CD14-positive monocyte (primary cell): ENCODE results near the gene SEMA4G. TPM values are rescaled to one million over a fixed set of nuclear protein-coding genes. Genes with fewer than 3 reads are reported as not detected.

Experiments used
- DNase-seq, 3 donors: peaks; one replicate each; pipeline ENCODE4 v3.0.0-alpha.2; 2011 to 2022
- H2AFZ ChIP-seq: 2 replicates; pipeline ENCODE4 v1.6.0; 2012; ENCODE audit warnings: mild to moderate bottlenecking, low read depth, low read length, inconsistent platforms; ENCODE audit not compliant: insufficient read depth, poor library complexity, severe bottlenecking
- H3K27ac ChIP-seq, 2 donors: 1 replicate in 1 of 2; 2 replicates in 1 of 2; pipeline ENCODE4 v1.5.1; 2012 to 2013; ENCODE audit warnings: low read length in 2 of 2, control low read depth in 1 of 2, inconsistent platforms in 1 of 2, low read depth in 1 of 2, mild to moderate bottlenecking in 1 of 2
- H3K27me3 ChIP-seq, 2 donors: one replicate each; pipeline versions ENCODE4 v1.6.0 to v1.6.1; 2011 to 2013; ENCODE audit warnings: low read length in 2 of 2; ENCODE audit not compliant: control insufficient read depth in 2 of 2, insufficient read depth in 2 of 2
- H3K36me3 ChIP-seq, 2 donors: replicated peaks in 1 of 2; 1 replicate in 1 of 2; 2 replicates in 1 of 2; pipeline versions ENCODE4 v1.5.1 to v1.6.1; 2012 to 2013; ENCODE audit warnings: low read length in 2 of 2, control low read depth in 1 of 2, inconsistent platforms in 1 of 2, mild to moderate bottlenecking in 1 of 2; ENCODE audit not compliant: insufficient read depth in 2 of 2, control insufficient read depth in 1 of 2
- H3K4me1 ChIP-seq, 2 donors: 1 replicate in 1 of 2; 2 replicates in 1 of 2; pipeline versions ENCODE4 v1.5.1 to v1.6.1; 2012 to 2013; ENCODE audit warnings: low read length in 2 of 2, control low read depth in 1 of 2, inconsistent platforms in 1 of 2, mild to moderate bottlenecking in 1 of 2, moderate library complexity in 1 of 2; ENCODE audit not compliant: insufficient read depth in 2 of 2, control insufficient read depth in 1 of 2
- H3K4me2 ChIP-seq: replicated peaks from 2 replicates; pipeline ENCODE3; 2012; ENCODE audit warnings: low read length, moderate library complexity, mild to moderate bottlenecking; ENCODE audit not compliant: poor library complexity, severe bottlenecking; ENCODE audit errors: extremely low read depth
- H3K4me3 ChIP-seq, 3 experiments: fragments of 200-600 bp in 1 of 3; sonication (generic) in 1 of 3; replicated peaks in 1 of 3; 1 replicate in 2 of 3; 2 replicates in 1 of 3; pipeline ENCODE4 v1.5.1; 2011 to 2013; ENCODE audit warnings: low read length in 3 of 3, mild to moderate bottlenecking in 3 of 3, control low read depth in 2 of 3, low read depth in 2 of 3, inconsistent platforms in 1 of 3, moderate library complexity in 1 of 3
- H3K79me2 ChIP-seq: 2 replicates; pipeline ENCODE4 v1.6.0; 2012; ENCODE audit warnings: mild to moderate bottlenecking, control low read depth, inconsistent platforms, low read length, moderate library complexity; ENCODE audit not compliant: insufficient read depth
- H3K9ac ChIP-seq: 2 replicates; pipeline ENCODE4 v1.6.0; 2017; ENCODE audit warnings: low read length, mild to moderate bottlenecking; ENCODE audit not compliant: insufficient read depth, poor library complexity, severe bottlenecking
- H3K9me3 ChIP-seq, 2 donors: replicated peaks in 1 of 2; 1 replicate in 1 of 2; 2 replicates in 1 of 2; pipeline versions ENCODE4 v1.5.1 to v1.6.1; 2012 to 2013; ENCODE audit warnings: low read length in 2 of 2, control low read depth in 1 of 2; ENCODE audit not compliant: control insufficient read depth in 1 of 2, insufficient read depth in 1 of 2
- H4K20me1 ChIP-seq: 2 replicates; pipeline ENCODE4 v1.6.0; 2012; ENCODE audit warnings: mild to moderate bottlenecking, low read length, control low read depth, moderate library complexity; ENCODE audit not compliant: insufficient read depth
- H3K27ac Mint-ChIP-seq, 7 donors: one replicate each; pipeline ENCODE4 v1.8.0; 2020; ENCODE audit warnings: mild to moderate bottlenecking in 7 of 7, mixed read lengths in 7 of 7, moderate library complexity in 6 of 7, inconsistent platforms in 2 of 7
- H3K27me3 Mint-ChIP-seq, 3 donors: one replicate each; pipeline ENCODE4 v1.8.0; 2021 to 2022; ENCODE audit warnings: low read depth in 3 of 3, mild to moderate bottlenecking in 3 of 3, mixed read lengths in 3 of 3, moderate library complexity in 3 of 3, inconsistent platforms in 1 of 3
- H3K36me3 Mint-ChIP-seq, 2 donors: one replicate each; pipeline ENCODE4 v1.8.0; 2020; ENCODE audit warnings: mixed read lengths in 2 of 2, inconsistent platforms in 1 of 2, mild to moderate bottlenecking in 1 of 2
- H3K4me1 Mint-ChIP-seq: one replicate; pipeline ENCODE4 v1.8.0; 2020; ENCODE audit warnings: mild to moderate bottlenecking, mixed read lengths
- H3K4me3 Mint-ChIP-seq, 2 donors: one replicate each; pipeline ENCODE4 v1.8.0; 2020; ENCODE audit warnings: mild to moderate bottlenecking in 2 of 2, mixed read lengths in 2 of 2, moderate library complexity in 1 of 2
- H3K9me3 Mint-ChIP-seq, 7 donors: one replicate each; pipeline ENCODE4 v1.8.0; 2020 to 2022; ENCODE audit warnings: mixed read lengths in 7 of 7, mild to moderate bottlenecking in 6 of 7, moderate library complexity in 6 of 7, inconsistent platforms in 2 of 7
- WGBS: methylation state at CpG from one replicate; pipeline ENCODE4 v1.1.5; 2013; ENCODE audit warnings: missing lambda C conversion rate; ENCODE audit not compliant: insufficient coverage; 5-methylcytosine and 5-hydroxymethylcytosine counted together
- intact Hi-C, 2 donors: fragments of 100-400 bp; cut with micrococcal nuclease; formaldehyde crosslinking; loops; one replicate each; pipeline versions ENCODE4 v1.15.0 to v1.15.1; 2023
- polyA plus RNA-seq, 3 donors: library from polyadenylated mRNA; depleted of rRNA in 1 of 3; unstranded in 2 of 3; stranded (reverse) in 1 of 3; fragments of 300-500 nt in 2 of 3; fragments of >200 nt in 1 of 3; fragmentation: Illumina TruSeq in 2 of 3; gene quantifications; 1 replicate in 2 of 3; 2 replicates in 1 of 3; pipeline ENCODE4 v1.2.3, GENCODE V29; 2012 to 2021
- TF ChIP-seq, protein P1 (sequence below): fragments of 200-600 bp; IDR thresholded peaks from one replicate; pipeline ENCODE4 v1.8.0; 2022; ENCODE audit warnings: antibody characterized with exemption, mild to moderate bottlenecking

The SEMA4G gene
- polyA plus RNA-seq, 3 donors = 0.24 TPM; not detected in 2

DNA sequence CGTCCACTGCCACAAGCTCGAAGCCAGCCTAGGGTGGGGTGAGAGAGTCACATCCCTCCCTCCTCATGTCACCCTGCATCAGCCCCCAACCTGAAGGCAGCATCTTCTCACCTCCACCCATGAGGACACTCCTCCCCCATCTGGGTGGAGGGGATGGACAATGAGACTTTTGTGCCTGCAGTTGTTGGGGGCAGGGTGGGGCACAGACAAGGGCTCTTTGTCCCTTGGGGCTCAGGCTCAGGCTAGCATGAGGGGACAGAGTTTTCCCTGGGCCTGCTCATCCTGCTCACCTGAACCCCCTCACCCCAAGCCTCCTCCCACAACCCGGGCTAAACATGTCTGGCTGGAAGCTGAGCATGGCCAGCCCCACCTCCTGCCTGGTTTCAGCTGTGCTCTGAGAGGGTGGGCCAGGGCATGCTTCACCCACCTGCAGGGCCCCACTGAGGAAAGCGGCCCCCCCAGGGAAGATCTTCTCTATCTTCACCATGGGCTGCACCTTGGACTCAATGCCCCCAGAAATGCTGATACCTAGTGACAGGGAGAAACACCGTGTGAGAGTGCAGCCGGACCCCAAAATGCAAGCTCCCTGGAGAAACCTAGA lies 39.6 kb downstream of the SEMA4G start:
- Histone ChIP-seq H3K4me2 (no peak overlapping the region), H3K9me3 (no peaks in the 10 kb centered on the region), H3K36me3 (peaks cover 3 to 12% of the 10 kb centered on the region in 2 donors), H4K20me1 (no peaks in the 10 kb centered on the region), H3K27me3 (no peaks in the 10 kb centered on the region), H3K4me1 (peaks cover 5 to 8% of the 10 kb centered on the region in 2 donors), H3K9ac (no peak overlapping the region), H3K4me3 (no peak overlapping the region), H2AFZ (no peak overlapping the region), H3K79me2 (no peaks in the 10 kb centered on the region), H3K27ac (no peak overlapping the region)
- Mint-ChIP-seq H3K4me1 (peaks cover 12% of the 10 kb centered on the region), H3K4me3 (no peak overlapping the region), H3K36me3 (peaks cover 5 to 20% of the 10 kb centered on the region in 2 donors), H3K27me3 (peaks cover 3 to 9% (median 7%) of the 10 kb centered on the region in 3 donors), H3K9me3 (peaks cover 0 to 3% (median 0%) of the 10 kb centered on the region in 7 donors), H3K27ac (peak overlapping the region in 2 of 7 donors; percentile 23 to 40)
- WGBS = 67% methylated on average over 3 of the region's 6 CpGs
- TF ChIP-seq, protein P1, sequence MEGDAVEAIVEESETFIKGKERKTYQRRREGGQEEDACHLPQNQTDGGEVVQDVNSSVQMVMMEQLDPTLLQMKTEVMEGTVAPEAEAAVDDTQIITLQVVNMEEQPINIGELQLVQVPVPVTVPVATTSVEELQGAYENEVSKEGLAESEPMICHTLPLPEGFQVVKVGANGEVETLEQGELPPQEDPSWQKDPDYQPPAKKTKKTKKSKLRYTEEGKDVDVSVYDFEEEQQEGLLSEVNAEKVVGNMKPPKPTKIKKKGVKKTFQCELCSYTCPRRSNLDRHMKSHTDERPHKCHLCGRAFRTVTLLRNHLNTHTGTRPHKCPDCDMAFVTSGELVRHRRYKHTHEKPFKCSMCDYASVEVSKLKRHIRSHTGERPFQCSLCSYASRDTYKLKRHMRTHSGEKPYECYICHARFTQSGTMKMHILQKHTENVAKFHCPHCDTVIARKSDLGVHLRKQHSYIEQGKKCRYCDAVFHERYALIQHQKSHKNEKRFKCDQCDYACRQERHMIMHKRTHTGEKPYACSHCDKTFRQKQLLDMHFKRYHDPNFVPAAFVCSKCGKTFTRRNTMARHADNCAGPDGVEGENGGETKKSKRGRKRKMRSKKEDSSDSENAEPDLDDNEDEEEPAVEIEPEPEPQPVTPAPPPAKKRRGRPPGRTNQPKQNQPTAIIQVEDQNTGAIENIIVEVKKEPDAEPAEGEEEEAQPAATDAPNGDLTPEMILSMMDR = no peak
- DNase-seq = no peak
- intact Hi-C loops = no loop called here

DNA sequence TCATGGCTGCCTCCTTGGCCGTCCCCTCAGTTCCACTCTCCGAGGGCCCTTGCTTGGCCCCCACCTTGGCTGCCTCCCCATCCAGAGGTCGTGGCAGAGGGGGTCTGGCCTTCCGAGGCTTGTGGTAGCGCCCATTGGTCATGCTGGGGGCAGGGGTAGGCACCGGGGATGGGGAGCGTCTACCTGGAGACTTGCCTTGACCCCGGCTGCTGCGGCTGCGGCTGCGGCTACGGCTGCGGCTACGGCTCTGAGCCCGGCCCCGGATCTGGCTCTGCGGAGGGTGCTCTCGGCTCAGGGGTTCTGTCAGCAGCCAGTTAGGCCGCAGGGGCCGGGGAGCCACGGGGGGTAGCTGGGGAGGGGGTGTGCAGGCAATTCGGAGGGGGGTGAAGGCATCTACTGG lies 41.0 kb downstream of the SEMA4G start:
- H3K9ac ChIP-seq = no peak overlapping the region
- H3K4me3 ChIP-seq = no peak overlapping the region
- no peaks in the 10 kb centered on the region for H3K27me3 ChIP-seq
- peaks cover 0 to 3% (median 0%) of the 10 kb centered on the region in 7 donors for H3K9me3 Mint-ChIP-seq
- H2AFZ ChIP-seq = no peak overlapping the region
- H3K79me2 ChIP-seq = no peaks in the 10 kb centered on the region
- H3K9me3 ChIP-seq = no peaks in the 10 kb centered on the region
- H3K27ac ChIP-seq = no peak overlapping the region
- H3K4me2 ChIP-seq = no peak overlapping the region
- H3K27me3 Mint-ChIP-seq = peaks cover 3 to 18% (median 11%) of the 10 kb centered on the region in 3 donors
- peaks cover 5 to 8% of the 10 kb centered on the region in 2 donors for H3K4me1 ChIP-seq
- H3K27ac Mint-ChIP-seq = no peak overlapping the region
- H3K4me3 Mint-ChIP-seq = no peak overlapping the region
- H3K4me1 Mint-ChIP-seq = peaks cover 16% of the 10 kb centered on the region
- intact Hi-C loops = loop anchor here in 1 of 2 donors (5.0 kb wide), 1 partner anchor 43 kb away; the partner anchor contains the start of gene SEMA4G
- no peak for DNase-seq
- H3K36me3 ChIP-seq = peaks cover 3 to 12% of the 10 kb centered on the region in 2 donors
- peaks cover 1 to 17% of the 10 kb centered on the region in 2 donors for H3K36me3 Mint-ChIP-seq
- 96% methylated on average over 8 of the region's 22 CpGs for WGBS
- H4K20me1 ChIP-seq = no peaks in the 10 kb centered on the region
- TF ChIP-seq, protein P1 = no peak
